GM03348 (cell line): ENCODE measurements around the gene SMCR8.
"Not testable (repeated sequence)": the region's sequence is repeated elsewhere in the genome, so short reads cannot be mapped to it uniquely, and the experiment has no call there.

Experiments
- DNase-seq: peaks from one replicate; pipeline ENCODE4 v3.0.0; 2012; ENCODE audit warnings: low spot score

Gene SMCR8

DNA sequence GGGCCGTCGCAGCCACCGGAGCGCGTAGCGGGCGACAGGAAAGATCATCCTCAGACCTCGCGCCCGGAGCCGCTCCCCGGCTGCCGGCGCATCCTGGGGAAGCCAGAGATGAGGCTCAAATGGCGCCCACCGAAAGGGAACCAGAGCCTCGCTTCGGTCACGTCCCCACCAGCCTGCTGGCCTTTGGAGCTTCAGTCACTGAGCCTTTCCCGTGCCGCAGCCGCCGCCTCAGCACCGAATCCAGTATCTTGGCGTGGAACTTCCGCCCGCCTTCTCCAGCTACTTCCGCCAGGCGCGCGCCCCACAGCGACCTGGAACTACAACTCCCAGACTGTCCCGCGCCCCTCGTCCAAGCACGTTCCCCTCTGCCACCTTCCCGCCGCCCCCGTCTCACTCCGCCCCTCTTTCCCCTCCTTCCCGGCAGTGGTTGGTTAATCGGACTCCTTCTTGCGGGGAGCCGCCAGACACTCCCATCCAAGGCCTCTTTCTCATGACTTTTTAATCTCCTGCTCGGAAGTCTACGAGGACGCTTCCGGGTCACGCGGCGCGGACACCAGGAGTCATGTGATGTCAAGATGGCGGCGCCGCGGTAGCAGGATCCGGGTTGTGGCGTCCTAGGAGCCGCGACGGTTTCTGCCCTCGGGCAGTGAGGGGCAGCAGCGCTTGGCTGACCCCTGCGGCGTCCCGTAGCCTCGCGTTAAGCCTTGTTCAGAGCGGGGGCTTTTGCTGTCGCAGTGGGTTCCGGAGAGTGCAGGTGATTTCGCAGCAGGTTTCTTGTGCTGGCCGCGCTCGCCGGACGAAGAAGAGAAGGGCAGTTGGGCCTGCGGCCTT lies at the start of gene SMCR8, which contains the start of gene TOP3A:
TSS of gene SMCR8 (plus strand) at position 563 of the 831 bp plus-strand sequence. CDS start 497 bp downstream, outside the sequence.
TSS of gene TOP3A (minus strand) at position 264 of the 831 bp plus-strand sequence. CDS start at position 48, 216 bp downstream.
- peak; percentile 97 for DNase-seq

DNA sequence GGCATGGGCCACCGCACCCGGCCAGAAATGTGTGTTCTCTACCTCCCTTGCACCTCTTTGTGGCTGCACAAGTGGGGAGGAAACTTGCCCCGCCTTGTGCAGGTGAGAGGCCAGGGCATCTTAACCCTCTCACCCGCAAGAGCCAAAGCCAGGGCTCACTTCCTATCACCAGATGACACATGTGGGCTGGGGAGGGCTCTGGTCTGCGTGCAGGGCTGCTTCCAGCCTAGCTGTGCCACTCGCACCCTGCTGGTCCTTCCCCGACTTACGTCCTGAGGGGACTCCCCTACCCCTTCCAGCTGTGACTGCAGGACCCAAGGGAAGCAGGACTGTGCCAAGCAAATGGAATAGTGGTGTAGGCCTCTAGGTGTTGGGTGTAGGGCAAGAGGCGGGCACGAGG lies 47.7 kb upstream of the SMCR8 start:
- no peak for DNase-seq

GRCh38 chr17:18267927-18268711 lies 47.0 kb upstream of the SMCR8 start:
- DNase-seq: no peak

GRCh38 chr17:18270046-18270931 lies 44.8 kb upstream of the SMCR8 start:
- no peak for DNase-seq

- no peak for DNase-seq
Measured at GRCh38 chr17:18277076-18277475, 38.0 kb upstream of the SMCR8 start.

- DNase-seq: no peak
Measured at GRCh38 chr17:18278867-18279266, 36.2 kb upstream of the SMCR8 start.

- DNase-seq: no peak
Measured at GRCh38 chr17:18280249-18280648, 34.8 kb upstream of the SMCR8 start.

DNA sequence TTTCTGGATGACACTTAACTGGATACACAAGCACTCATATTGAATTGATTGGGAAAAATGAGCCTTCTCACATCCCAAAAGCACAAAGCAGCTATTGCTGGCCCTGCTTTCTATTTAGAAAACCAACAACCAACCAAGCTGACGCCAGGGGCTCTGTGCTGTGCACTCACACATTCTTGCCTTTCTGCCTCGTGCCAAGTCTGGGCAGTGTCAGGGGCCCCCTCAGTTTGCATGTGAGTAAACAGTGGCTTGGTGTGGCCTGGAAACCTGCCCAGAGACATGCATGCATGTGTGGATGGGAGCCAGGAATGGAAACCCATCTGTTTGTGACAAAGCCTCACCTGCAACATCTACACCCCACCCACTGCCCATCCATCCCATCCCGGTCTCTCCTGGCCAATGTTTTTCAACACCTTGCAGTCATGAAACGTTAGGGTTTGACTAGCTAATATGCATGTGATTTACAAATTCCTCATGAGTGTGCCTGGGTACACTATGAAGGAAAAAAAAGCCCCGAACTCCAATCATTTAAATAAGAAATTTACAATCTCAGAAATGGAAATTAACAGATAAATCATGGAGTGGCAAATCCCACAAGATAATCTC lies 34.2 kb upstream of the SMCR8 start:
- DNase-seq: no peak

- no peak for DNase-seq
Measured at GRCh38 chr17:18281788-18282187, 33.3 kb upstream of the SMCR8 start.

GRCh38 chr17:18285296-18285695 lies 29.8 kb upstream of the SMCR8 start:
- DNase-seq: no peak

DNA sequence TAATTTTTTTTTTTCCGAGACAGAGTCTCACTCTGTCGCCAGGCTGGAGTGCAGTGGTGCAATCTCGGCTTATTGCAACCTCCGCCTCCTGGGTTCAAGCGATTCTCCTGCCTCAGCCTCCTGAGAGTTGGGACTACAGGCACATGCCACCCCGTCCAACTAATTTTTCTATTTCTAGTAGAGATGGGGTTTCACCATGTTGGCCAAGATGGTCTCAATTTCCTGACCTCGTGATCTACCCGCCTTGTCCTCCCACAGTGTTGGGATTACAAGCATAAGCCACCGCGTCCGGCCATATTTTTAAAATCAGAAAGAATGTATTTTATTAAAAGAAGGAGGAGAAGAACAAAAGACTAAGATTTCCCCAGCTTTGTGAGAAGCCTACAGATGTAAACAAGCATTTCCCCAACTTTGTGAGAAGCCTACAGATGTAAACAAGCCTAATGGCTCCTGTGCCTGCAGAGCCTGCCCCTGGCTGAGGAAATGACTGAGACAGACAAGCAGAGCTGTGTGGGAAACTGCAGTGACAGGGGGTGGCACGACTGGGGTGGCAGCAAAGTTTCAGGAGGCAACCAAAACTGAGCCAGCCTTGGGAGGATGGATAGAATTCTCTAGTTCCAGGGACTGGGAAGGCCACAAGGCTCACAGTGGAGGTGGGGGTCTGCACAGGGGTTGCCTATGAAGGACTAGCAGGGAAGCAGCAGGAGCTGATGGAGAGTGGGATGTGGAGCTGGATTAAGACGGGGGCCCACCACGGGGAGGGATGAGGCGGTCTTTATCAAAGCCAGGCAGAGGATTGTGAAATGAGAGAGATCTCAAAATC lies 23.2 kb upstream of the SMCR8 start:
- DNase-seq: no peak

- DNase-seq: not testable (repeated sequence)
Measured at GRCh38 chr17:18298061-18298460, 17.0 kb upstream of the SMCR8 start.

- no peak for DNase-seq
Measured at GRCh38 chr17:18300725-18301480, 14.2 kb upstream of the SMCR8 start.

DNA sequence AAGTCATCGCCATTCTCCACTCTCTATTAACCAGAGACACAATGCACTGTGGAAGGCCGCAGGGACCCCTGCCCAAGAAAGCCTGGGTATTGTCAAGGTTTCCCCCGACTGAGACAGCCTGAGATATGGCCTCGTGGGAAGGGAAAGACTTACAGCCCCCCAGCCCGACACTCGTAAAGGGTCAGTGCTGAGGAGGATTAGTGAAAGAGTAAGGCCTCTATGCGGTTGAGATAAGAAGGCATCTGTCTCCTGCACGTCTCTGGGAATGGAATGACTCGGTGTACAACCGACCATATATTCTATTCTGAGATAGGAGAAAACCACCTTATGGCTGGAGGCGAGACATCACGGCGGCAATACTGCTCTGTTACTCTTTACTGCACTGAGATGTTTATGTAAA lies 11.9 kb upstream of the SMCR8 start:
- DNase-seq: not testable (repeated sequence)

DNA sequence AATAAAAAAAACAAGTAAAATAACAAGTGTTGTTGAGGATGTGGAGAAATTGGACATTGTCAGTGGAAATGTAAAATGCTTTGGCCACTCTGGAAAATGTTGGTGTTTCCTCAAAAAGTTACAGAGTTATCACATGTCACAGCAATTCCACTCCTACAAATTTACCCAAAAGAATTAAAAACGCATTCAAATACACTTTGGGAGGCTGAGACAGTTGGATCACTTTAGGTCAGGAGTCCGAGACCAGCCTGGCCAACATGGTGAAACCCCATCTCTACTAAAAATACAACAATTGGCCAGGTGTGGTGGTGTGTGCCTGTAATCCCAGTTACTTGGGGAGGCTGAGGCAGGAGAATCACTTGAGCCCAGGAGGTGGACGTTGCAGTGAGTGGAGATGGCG lies 5.9 kb upstream of the SMCR8 start:
- no peak for DNase-seq

DNA sequence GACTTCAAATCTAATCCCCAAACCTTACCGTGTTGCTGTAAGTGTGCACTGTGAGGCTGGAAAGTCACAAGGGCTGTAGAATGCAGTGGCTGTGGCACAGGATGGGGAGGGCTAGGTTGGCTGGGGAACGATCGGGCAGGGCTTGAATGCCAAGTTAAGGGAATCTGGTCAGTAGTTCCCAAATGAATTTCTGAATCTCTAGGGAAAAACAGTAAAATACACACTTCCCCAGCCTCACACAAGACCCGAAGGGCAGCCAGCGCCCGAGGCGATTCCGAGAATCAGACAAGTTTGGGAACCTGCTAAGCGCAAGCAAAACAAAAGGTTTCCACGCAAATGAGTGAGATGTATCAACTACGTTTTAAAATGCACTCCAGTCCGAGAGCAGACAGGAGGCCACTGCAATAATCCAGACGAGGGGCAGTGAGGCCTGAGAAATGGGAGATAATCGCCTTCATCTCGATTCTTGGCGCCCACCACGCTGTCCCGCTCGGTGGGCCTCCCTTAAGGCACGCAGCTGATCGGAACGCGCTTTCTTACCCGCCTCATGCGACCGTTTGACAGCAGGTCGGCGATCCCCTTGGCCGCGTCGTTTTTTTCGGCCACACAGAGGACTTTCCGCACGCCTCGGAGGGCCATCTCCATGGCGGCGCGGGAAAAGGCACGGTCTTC lies 898 bp upstream of the SMCR8 start:
- no peak for DNase-seq

DNA sequence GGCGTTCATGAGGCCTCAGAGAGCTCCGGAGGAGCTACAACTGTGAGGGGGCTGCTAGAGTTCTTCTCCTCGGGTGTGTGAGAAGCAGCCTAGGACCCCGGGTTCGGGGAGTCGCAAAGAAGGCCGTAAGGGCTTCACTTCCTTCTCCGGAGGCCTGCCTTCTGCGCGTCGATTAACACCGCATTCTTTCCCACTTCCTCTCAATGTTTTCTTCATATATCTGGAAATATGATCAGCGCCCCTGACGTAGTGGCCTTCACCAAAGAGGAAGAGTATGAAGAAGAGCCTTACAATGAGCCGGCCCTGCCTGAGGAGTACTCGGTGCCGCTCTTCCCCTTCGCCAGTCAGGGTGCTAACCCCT lies 449 bp downstream of the SMCR8 start:
- no peak for DNase-seq

GRCh38 chr17:18315961-18316360 lies 868 bp downstream of the SMCR8 start:
- no peak for DNase-seq

GRCh38 chr17:18318117-18318516 lies 3.0 kb downstream of the SMCR8 start:
- DNase-seq: no peak
